Heart right ventricle (tissue), 16 donors: ENCODE data around the gene TIMM29. TPM values are rescaled to one million over a fixed set of nuclear protein-coding genes. Genes with fewer than 3 reads are reported as not detected.

ENCODE experiments used
- ATAC-seq, 8 donors: fragments of 200-7000 bp; cut with Tn5 transposase; one replicate each; pipeline ENCODE4 v1.9.1; 2020; ENCODE audit warnings: mild to moderate bottlenecking in 8 of 8, moderate library complexity in 8 of 8, moderate number of reproducible peaks in 1 of 8
- DNase-seq, 2 donors: peaks; one replicate each; pipeline ENCODE4 v3.0.0-alpha.2; 2020
- H3K27ac ChIP-seq, 10 donors: fragments of 200-600 bp; sonication (generic) in 2 of 10; one replicate each; pipeline versions ENCODE4 v1.5.0 to v1.8.0; 2020 to 2022; ENCODE audit warnings: mild to moderate bottlenecking in 3 of 10
- H3K27me3 ChIP-seq, 7 donors: fragments of 200-600 bp; one replicate each; pipeline ENCODE4 v1.8.0; 2021 to 2022; ENCODE audit warnings: mild to moderate bottlenecking in 2 of 7
- H3K36me3 ChIP-seq, 9 donors: fragments of 200-600 bp; sonication (generic) in 1 of 9; one replicate each; pipeline versions ENCODE4 v1.5.0 to v1.8.0; 2020 to 2022; ENCODE audit warnings: mild to moderate bottlenecking in 2 of 9
- H3K4me1 ChIP-seq, 9 donors: fragments of 200-600 bp; sonication (generic) in 1 of 9; one replicate each; pipeline versions ENCODE4 v1.5.0 to v1.8.0; 2020 to 2022; ENCODE audit warnings: mild to moderate bottlenecking in 4 of 9
- H3K4me3 ChIP-seq, 10 donors: fragments of 200-600 bp; sonication (generic) in 2 of 10; one replicate each; pipeline versions ENCODE4 v1.5.0 to v1.8.0; 2020 to 2022; ENCODE audit warnings: mild to moderate bottlenecking in 7 of 10, moderate library complexity in 2 of 10
- H3K9me3 ChIP-seq, 11 donors: fragments of 200-600 bp in 10 of 11; sonication (generic) in 2 of 11; one replicate each; pipeline versions ENCODE4 v1.5.0 to v1.8.0; 2013 to 2022; ENCODE audit warnings: mild to moderate bottlenecking in 2 of 11, control low read depth in 1 of 11, moderate library complexity in 1 of 11
- CTCF ChIP-seq, 9 donors: fragments of 200-600 bp; sonication (generic) in 2 of 9; IDR thresholded peaks; one replicate each; pipeline versions ENCODE4 v1.5.0 to v1.8.0; 2021 to 2022; ENCODE audit warnings: antibody characterized with exemption in 9 of 9, mild to moderate bottlenecking in 5 of 9, moderate library complexity in 1 of 9
- WGBS, 2 donors: extraction: QIAGEN DNeasy Blood & Tissue Kit; methylation state at CpG; one replicate each; pipeline ENCODE4 v1.1.7; 2013; ENCODE audit warnings: inconsistent platforms in 1 of 2; 5-methylcytosine and 5-hydroxymethylcytosine counted together
- intact Hi-C, 10 donors: fragments of 100-400 bp; cut with DNase I; formaldehyde crosslinking; loops; one replicate each; pipeline versions ENCODE4 v1.11.1 to v1.14.2; 2022
- polyA plus RNA-seq, 2 donors: library from polyadenylated mRNA; stranded (reverse); fragments of 200-250 nt; gene quantifications; one replicate each; pipeline ENCODE4 v1.2.3, GENCODE V29; 2013
- total RNA-seq, 10 donors: library from RNA; stranded (reverse); fragmentation: NEBNext Ultra II Directional in 3 of 10; extraction: Animal tissue kit (Norgen Biotek cat#: 25700) in 3 of 10; gene quantifications; one replicate each; pipeline versions ENCODE4 v1.2.1 to v1.2.4, GENCODE V29; 2021 to 2023
- donor health status: Arrhythmogenic right ventricular cardiomyopathy.
- donor health status: ischemic (EF 13 %, LVEDD 7.1; RV severe dilation, severe dysfunction).
- donor health status: healthy with polysubstance abuse.
- donor health status: DM: no; HTN: yes; CAD: no.
- donor health status: DM: no; HTN: no; CAD: no.
- donor health status: ischemic (EF 25% LVEDD 6.9; RV normal size, moderate dysfunction).
- donor health status: ischemic (EF 25% LVEDD 5.7; RV mildly dilated, moderate dysfunction).
- donor health status: healthy.
- donor health status: DM: yes; HTN: yes; CAD: no.
- donor health status: Ischemic cardiomyopathy.
- donor health status: ischemic (EF 35%, LVEDD 5.7; RV mildly dilated, moderate dysfunction).
- donor health status: nonischemic (EF 11% LVEDD 7.7; RV severe dilation, severe dysfunction).
- donor health status: DM: yes; HTN: yes; CAD: no.
- donor health status: PGD.
- donor health status: ischemic (EF 29% LVEDD 5.4; RV normal size, mild dysfunction).
- donor health status: nonischemic (EF 23%, LVEDD 6.1; RV moderate dilation, normal function).

Gene TIMM29
- total and polyA plus RNA-seq, 12 donors = 10.8 to 17.3 (median 14.7) TPM

- no peak for TF ChIP-seq CTCF (IDR thresholded peaks at IDR 0.05)
- Histone ChIP-seq H3K36me3 (peaks cover 0 to 99% (median 49%) of the 10 kb centered on the region in 9 donors), H3K4me1 (no peaks in the 10 kb centered on the region), H3K27ac (no peak overlapping the region), H3K27me3 (no peaks in the 10 kb centered on the region), H3K9me3 (no peaks in the 10 kb centered on the region), H3K4me3 (no peak overlapping the region)
- intact Hi-C loops = no loop called here
- ATAC-seq (no peak), DNase-seq (no peak)
- WGBS, 2 donors = 96% methylated on average over 18 of the region's 18 CpGs
Measured at GRCh38 chr19:10912619-10913018, 16.0 kb upstream of the TIMM29 start.

GRCh38 chr19:10913716-10914340 is 14.8 kb upstream of the TIMM29 start:
- H3K4me1 ChIP-seq = no peaks in the 10 kb centered on the region
- no peaks in the 10 kb centered on the region for H3K9me3 ChIP-seq
- H3K4me3 ChIP-seq = no peak overlapping the region
- intact Hi-C loops = no loop called here
- no peak overlapping the region for H3K27ac ChIP-seq
- DNase-seq (no peak), ATAC-seq (peak in 2 of 8 donors; percentile 9 to 10)
- no peak for TF ChIP-seq CTCF (IDR thresholded peaks at IDR 0.05)
- 94 to 97% methylated on average over 24 of the region's 24 CpGs for WGBS, 2 donors
- peaks cover 0 to 99% (median 40%) of the 10 kb centered on the region in 9 donors for H3K36me3 ChIP-seq
- no peaks in the 10 kb centered on the region for H3K27me3 ChIP-seq

GRCh38 chr19:10915130-10916091 is 13.2 kb upstream of the TIMM29 start:
- peak in 2 of 8 donors; percentile 20 for ATAC-seq
- H3K27me3 ChIP-seq = no peaks in the 10 kb centered on the region
- DNase-seq = no peak
- WGBS, 2 donors = 86 to 88% methylated on average over 19 of the region's 19 CpGs
- TF ChIP-seq CTCF (IDR thresholded peaks at IDR 0.05) = no peak
- H3K9me3 ChIP-seq = no peaks in the 10 kb centered on the region
- peaks cover 0 to 99% (median 37%) of the 10 kb centered on the region in 9 donors for H3K36me3 ChIP-seq
- intact Hi-C loops = no loop called here
- H3K27ac ChIP-seq = no peak overlapping the region
- no peak overlapping the region for H3K4me3 ChIP-seq
- no peaks in the 10 kb centered on the region for H3K4me1 ChIP-seq

- no peak for DNase-seq
- 99% methylated on average over 6 of the region's 6 CpGs for WGBS, 2 donors
- intact Hi-C loops = no loop called here
- ATAC-seq = no peak
- no peak overlapping the region for H3K27ac ChIP-seq
- H3K9me3 ChIP-seq = no peaks in the 10 kb centered on the region
- H3K4me1 ChIP-seq = no peaks in the 10 kb centered on the region
- no peak overlapping the region for H3K4me3 ChIP-seq
- no peak for TF ChIP-seq CTCF (IDR thresholded peaks at IDR 0.05)
- H3K36me3 ChIP-seq = peaks cover 0 to 99% (median 28%) of the 10 kb centered on the region in 9 donors
- no peaks in the 10 kb centered on the region for H3K27me3 ChIP-seq
Measured at GRCh38 chr19:10916602-10917001, 12.0 kb upstream of the TIMM29 start.
